Mononuclear cell (primary cell): ENCODE measurements around the gene CMYA5. TPM values are rescaled to one million over a fixed set of nuclear protein-coding genes. Genes with fewer than 3 reads are reported as not detected.
"Not testable (repeated sequence)": the region's sequence is repeated elsewhere in the genome, so short reads cannot be mapped to it uniquely, and the experiment has no call there.

Source experiments
- H3K27me3 ChIP-seq: 2 replicates; pipeline ENCODE4 v1.6.0; 2011; ENCODE audit warnings: low read length, control low read depth; ENCODE audit not compliant: insufficient read depth
- H3K4me1 ChIP-seq: 2 replicates; pipeline ENCODE4 v1.5.1; 2011; ENCODE audit warnings: mild to moderate bottlenecking, low read length, control low read depth; ENCODE audit not compliant: insufficient read depth
- H3K4me3 ChIP-seq: 2 replicates; pipeline ENCODE4 v1.5.1; 2011; ENCODE audit warnings: mild to moderate bottlenecking, low read length, moderate library complexity
- H3K9me3 ChIP-seq: 2 replicates; pipeline ENCODE4 v1.5.1; 2011; ENCODE audit warnings: low read depth, mild to moderate bottlenecking, control low read depth, low read length
- total RNA-seq: library from RNA; depleted of rRNA; stranded (reverse); fragments of >200 nt; gene quantifications from one replicate; pipeline ENCODE4 v1.2.3, GENCODE V29; 2012

The CMYA5 gene
- total RNA-seq = 0.21 TPM

DNA sequence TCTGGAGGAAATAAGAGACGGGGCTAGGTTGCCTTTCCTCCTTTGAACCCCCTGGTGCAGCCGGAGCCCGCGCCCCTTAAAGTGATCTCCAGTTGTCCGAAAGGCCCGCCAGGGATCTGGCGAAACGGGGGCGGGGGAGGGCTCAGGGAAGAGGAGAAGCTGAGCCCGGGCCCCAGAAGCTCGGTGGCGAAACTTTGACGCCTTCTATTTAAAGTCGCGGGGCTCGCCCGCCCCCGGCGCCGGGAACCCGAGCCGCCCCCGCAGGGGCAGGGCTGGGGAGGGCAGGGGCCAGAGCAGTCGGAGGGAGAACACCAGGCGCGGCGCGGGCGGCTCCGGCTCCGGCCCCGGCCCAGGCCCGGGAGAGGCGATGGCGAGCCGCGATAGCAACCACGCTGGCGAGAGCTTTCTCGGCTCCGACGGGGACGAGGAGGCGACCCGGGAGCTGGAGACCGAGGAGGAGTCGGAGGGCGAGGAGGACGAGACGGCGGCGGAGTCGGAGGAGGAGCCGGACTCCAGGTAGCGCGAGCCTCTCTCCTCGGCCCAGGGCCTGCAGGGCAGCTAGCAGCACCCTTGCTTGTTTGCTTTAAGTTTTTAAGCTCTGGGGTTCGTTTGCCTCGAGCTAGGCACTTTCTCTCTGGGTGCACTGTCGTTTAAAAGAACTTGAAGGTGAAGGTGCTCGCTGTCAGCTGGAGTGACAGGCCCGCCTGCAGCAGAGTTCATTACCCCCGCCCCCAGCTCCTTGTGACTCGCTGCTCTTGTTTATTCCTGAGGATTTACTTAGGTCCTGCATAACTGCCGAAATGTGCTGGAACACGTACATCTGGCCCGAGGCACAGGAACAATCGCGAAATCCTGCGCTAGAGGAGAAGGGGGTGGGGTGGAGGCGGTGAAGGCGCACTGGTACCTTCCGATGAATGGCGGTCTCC lies at the start of gene CMYA5:
Gene CMYA5 (plus strand): TSS at position 296 of the 926 bp plus-strand sequence. CDS start 72 bp downstream, at position 368.
- H3K4me3 ChIP-seq = no peak within 1 kb of the TSS
- no peaks in the 10 kb centered on the region for H3K9me3 ChIP-seq
- H3K27me3 ChIP-seq = no peaks in the 10 kb centered on the region
- no peaks in the 10 kb centered on the region for H3K4me1 ChIP-seq

DNA sequence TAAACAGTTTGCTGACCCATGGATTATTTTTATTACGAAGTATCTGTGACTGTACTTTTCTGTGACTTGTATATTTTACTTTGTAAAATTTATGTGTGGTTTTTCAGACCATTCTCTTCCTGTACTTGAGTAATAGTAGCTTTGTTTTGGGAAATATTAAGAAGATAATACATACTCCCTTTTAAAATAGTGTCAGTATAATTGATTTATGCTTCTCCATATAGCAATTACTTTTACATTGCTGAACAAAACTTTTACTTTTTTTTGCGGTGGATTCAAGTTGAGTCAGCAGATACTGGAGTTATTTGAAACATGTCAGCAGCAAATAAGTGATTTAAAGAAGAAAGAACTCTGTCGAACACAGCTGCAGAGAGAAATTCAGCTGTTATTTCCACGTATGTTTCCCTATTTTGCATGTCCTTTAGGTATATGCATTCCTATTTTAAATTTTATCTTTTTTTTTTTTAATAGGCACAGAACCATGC lies 49.0 kb upstream of the CMYA5 start:
- no peak overlapping the region for H3K4me3 ChIP-seq
- no peaks in the 10 kb centered on the region for H3K4me1 ChIP-seq
- H3K27me3 ChIP-seq = no peaks in the 10 kb centered on the region
- H3K9me3 ChIP-seq = no peaks in the 10 kb centered on the region

- H3K4me3 ChIP-seq = no peak overlapping the region
- no peaks in the 10 kb centered on the region for H3K4me1 ChIP-seq
- H3K27me3 ChIP-seq = no peaks in the 10 kb centered on the region
- no peaks in the 10 kb centered on the region for H3K9me3 ChIP-seq
Observed at GRCh38 chr5:79641414-79641813, 48.2 kb upstream of the CMYA5 start.

DNA sequence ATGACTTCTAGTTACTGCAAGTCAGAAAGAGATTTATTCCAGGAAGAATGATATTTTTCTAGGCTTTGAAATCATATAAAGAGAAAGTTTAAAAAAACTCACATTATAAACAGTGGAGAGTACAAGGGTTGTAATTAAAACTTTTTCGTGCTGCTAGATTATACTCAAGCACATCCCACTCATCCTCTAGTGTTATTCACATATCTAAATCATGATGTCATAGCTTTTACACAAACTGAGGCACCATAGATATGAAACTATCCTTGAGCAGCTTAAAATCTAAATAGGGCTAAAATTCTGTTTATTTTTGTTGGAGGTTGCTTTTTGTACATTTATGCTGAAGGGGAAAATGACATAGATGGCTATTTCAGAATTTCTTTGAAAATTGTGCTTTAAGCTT lies 47.4 kb upstream of the CMYA5 start:
- Histone ChIP-seq H3K9me3 (no peaks in the 10 kb centered on the region), H3K27me3 (no peaks in the 10 kb centered on the region), H3K4me1 (no peaks in the 10 kb centered on the region), H3K4me3 (no peak overlapping the region)

GRCh38 chr5:79653843-79654242 lies 35.8 kb upstream of the CMYA5 start:
- Histone ChIP-seq H3K4me1 (no peaks in the 10 kb centered on the region), H3K27me3 (no peaks in the 10 kb centered on the region), H3K4me3 (no peak overlapping the region), H3K9me3 (no peaks in the 10 kb centered on the region)

DNA sequence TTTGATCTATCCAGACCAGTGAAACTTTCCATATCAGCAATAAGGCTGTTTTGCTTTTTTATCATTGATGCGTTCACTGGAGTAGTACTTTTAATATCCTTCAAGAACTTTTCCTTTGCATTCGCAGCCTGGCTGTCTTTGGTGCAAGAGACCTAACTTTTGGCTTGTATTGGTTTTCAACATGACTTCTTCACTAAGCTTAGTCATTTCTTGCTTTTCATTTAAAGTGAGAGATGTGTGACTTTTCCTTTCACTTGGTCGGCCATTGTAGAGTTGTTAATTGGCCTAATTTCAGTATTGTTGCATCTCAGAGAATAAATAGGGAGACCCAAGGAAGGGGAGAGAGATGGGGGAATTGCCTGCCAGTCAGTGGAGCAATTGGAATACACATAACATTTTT lies 26.4 kb upstream of the CMYA5 start:
- Histone ChIP-seq H3K9me3 (no peaks in the 10 kb centered on the region), H3K4me1 (no peaks in the 10 kb centered on the region), H3K27me3 (no peaks in the 10 kb centered on the region), H3K4me3 (no peak overlapping the region)

- H3K4me1 ChIP-seq = no peaks in the 10 kb centered on the region
- H3K27me3 ChIP-seq = no peaks in the 10 kb centered on the region
- H3K9me3 ChIP-seq = no peaks in the 10 kb centered on the region
- H3K4me3 ChIP-seq = no peak overlapping the region
Observed at GRCh38 chr5:79666758-79667157, 22.9 kb upstream of the CMYA5 start.

DNA sequence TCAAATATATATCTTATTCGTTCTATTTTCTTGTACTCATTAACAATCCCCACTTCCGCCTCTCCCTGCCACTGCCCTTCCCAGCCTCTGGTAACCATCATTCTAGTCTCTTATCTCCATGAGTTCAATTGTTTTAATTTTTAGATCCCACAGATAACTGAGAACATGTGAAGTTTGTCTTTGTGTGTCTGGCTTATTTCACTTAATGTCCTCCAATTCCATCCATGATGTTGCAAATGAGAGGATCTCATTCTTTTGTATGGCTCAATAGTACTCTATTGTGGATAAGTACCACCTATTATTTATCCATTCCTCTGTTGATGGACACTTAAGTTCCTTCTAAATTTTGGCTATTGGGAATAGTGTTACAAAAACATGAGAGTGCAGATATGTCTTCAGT lies 17.2 kb upstream of the CMYA5 start:
- H3K9me3 ChIP-seq = no peaks in the 10 kb centered on the region
- H3K4me1 ChIP-seq = no peaks in the 10 kb centered on the region
- H3K27me3 ChIP-seq = no peaks in the 10 kb centered on the region
- H3K4me3 ChIP-seq = no peak overlapping the region

GRCh38 chr5:79676354-79676753 lies 13.3 kb upstream of the CMYA5 start:
- H3K27me3 ChIP-seq, H3K4me3 ChIP-seq, H3K4me1 ChIP-seq, H3K9me3 ChIP-seq: not testable (repeated sequence)

- H3K4me1 ChIP-seq, H3K4me3 ChIP-seq, H3K27me3 ChIP-seq, H3K9me3 ChIP-seq: not testable (repeated sequence)
Observed at GRCh38 chr5:79682102-79682501, 7.5 kb upstream of the CMYA5 start.

DNA sequence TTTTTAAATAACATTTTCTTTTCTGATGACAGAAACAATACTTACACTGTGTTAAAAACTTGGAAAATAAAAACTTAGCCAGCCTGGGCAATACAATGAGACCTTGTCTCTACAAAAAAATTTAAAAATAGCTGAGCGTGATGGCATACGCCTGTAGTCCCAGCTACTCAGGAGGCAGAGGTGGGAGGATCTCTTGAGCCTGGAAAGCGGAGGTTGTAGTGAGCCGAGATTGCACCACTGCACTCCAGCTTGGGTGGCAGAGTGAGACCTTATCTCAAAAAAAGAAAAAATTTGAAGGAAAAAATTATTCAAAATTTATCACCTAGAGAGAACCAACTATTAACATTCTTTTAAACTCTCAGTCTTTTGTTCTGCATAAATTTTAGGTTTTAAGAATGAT lies 4.9 kb upstream of the CMYA5 start:
- Histone ChIP-seq H3K27me3 (no peaks in the 10 kb centered on the region), H3K4me1 (no peaks in the 10 kb centered on the region), H3K4me3 (no peak overlapping the region)

GRCh38 chr5:79685627-79686026 lies 4.0 kb upstream of the CMYA5 start:
- Histone ChIP-seq H3K4me1 (no peaks in the 10 kb centered on the region), H3K4me3 (no peak overlapping the region)

More for the DNA sequence above, 4.9 kb upstream of the CMYA5 start:
- no peaks in the 10 kb centered on the region for H3K9me3 ChIP-seq

DNA sequence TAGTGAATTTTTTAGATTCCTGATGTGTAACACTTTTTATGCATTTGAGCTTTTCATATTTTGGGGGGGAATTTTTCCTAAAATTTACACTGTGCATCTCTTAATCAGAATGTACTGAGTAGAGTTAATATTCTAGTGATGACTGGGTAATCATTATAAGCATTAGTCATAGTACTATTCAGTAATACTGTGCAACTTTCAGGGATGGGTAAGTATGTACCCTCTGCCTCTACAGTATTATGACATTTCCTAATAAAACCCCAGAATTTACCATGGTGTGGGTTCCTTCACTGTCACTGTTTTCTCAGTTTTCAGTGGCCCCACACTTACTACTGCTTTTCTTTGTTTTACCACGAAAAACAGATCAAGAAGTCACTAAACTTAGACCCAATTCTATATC lies 2.8 kb upstream of the CMYA5 start:
- no peaks in the 10 kb centered on the region for H3K9me3 ChIP-seq
- H3K4me3 ChIP-seq = no peak overlapping the region
- H3K27me3 ChIP-seq = no peaks in the 10 kb centered on the region

More at GRCh38 chr5:79685627-79686026, 4.0 kb upstream of the CMYA5 start:
- Histone ChIP-seq H3K27me3 (no peaks in the 10 kb centered on the region), H3K9me3 (no peaks in the 10 kb centered on the region)

DNA sequence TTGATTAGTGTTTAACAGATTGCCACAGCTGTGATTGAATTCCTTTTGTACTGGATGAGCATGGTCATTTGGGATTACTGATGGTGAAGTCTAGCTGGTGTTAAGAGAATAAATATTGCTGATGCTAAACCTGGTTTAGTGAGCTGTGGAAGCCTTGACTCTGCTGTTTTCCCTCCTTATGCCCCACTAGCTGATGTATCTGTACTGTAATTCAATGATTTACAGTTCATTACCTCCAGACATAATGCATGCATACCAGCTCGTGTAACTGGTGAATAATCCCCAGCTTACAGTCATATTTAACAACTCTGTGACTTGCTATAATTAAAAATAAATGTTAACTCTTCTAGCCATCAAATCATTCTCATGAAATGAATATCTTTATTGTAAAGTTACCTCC lies 1.7 kb upstream of the CMYA5 start:
- Histone ChIP-seq H3K27me3 (no peaks in the 10 kb centered on the region), H3K4me1 (no peaks in the 10 kb centered on the region), H3K9me3 (no peaks in the 10 kb centered on the region), H3K4me3 (no peak overlapping the region)

More for the DNA sequence above, 2.8 kb upstream of the CMYA5 start:
- H3K4me1 ChIP-seq = no peaks in the 10 kb centered on the region

DNA sequence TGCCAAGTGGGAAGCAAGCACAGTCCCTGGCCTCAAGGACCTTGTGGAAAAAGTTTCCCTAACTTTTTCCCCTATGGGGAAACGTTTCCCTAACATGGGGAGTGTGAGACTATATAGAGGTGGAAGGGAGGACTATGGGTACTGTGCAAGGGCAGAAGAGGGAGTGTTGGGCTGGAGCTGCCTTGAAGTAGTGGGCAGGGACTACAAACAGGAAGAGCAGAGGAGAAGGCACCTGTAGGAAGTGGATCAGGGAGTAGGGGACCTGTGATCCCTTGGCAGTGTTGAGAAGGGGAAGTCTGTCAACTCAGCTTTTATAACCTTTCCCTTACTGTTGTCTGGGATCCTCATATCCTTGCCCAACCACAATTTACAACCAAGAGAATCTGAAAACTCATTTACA lies 1.4 kb downstream of the CMYA5 start:
- Histone ChIP-seq H3K4me3 (no peak overlapping the region), H3K4me1 (no peaks in the 10 kb centered on the region), H3K9me3 (no peaks in the 10 kb centered on the region), H3K27me3 (no peaks in the 10 kb centered on the region)

GRCh38 chr5:79692596-79692995 lies 3.0 kb downstream of the CMYA5 start:
- Histone ChIP-seq H3K4me1 (peaks cover 11% of the 10 kb centered on the region), H3K27me3 (no peaks in the 10 kb centered on the region)

More at GRCh38 chr5:79692596-79692995, 3.0 kb downstream of the CMYA5 start:
- Histone ChIP-seq H3K9me3 (no peaks in the 10 kb centered on the region), H3K4me3 (no peak overlapping the region)
